Choroid plexus epithelial cell (primary cell): Measurements from ENCODE around the gene CSRP2.

Experiments used
- DNase-seq: peaks from one replicate; pipeline ENCODE4 v3.0.0-alpha.2; 2010; ENCODE audit warnings: low read depth
- H3K4me3 ChIP-seq: 2 replicates; pipeline ENCODE4 v1.5.1; 2011; ENCODE audit warnings: low read depth, mild to moderate bottlenecking, control low read depth, low read length, moderate library complexity
- TF ChIP-seq, protein P1 (sequence below): conservative IDR thresholded peaks from 2 replicates; pipeline ENCODE4 v1.5.1; 2011; ENCODE audit warnings: low read depth, mild to moderate bottlenecking, control low read depth, inconsistent platforms, low read length, moderate library complexity

Gene CSRP2

GRCh38 chr12:76908303-76909017 lies 29.6 kb upstream of the CSRP2 start:
- TF ChIP-seq, protein P1, sequence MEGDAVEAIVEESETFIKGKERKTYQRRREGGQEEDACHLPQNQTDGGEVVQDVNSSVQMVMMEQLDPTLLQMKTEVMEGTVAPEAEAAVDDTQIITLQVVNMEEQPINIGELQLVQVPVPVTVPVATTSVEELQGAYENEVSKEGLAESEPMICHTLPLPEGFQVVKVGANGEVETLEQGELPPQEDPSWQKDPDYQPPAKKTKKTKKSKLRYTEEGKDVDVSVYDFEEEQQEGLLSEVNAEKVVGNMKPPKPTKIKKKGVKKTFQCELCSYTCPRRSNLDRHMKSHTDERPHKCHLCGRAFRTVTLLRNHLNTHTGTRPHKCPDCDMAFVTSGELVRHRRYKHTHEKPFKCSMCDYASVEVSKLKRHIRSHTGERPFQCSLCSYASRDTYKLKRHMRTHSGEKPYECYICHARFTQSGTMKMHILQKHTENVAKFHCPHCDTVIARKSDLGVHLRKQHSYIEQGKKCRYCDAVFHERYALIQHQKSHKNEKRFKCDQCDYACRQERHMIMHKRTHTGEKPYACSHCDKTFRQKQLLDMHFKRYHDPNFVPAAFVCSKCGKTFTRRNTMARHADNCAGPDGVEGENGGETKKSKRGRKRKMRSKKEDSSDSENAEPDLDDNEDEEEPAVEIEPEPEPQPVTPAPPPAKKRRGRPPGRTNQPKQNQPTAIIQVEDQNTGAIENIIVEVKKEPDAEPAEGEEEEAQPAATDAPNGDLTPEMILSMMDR, result no peak
- DNase-seq, result no peak
- H3K4me3 ChIP-seq, result no peak overlapping the region

DNA sequence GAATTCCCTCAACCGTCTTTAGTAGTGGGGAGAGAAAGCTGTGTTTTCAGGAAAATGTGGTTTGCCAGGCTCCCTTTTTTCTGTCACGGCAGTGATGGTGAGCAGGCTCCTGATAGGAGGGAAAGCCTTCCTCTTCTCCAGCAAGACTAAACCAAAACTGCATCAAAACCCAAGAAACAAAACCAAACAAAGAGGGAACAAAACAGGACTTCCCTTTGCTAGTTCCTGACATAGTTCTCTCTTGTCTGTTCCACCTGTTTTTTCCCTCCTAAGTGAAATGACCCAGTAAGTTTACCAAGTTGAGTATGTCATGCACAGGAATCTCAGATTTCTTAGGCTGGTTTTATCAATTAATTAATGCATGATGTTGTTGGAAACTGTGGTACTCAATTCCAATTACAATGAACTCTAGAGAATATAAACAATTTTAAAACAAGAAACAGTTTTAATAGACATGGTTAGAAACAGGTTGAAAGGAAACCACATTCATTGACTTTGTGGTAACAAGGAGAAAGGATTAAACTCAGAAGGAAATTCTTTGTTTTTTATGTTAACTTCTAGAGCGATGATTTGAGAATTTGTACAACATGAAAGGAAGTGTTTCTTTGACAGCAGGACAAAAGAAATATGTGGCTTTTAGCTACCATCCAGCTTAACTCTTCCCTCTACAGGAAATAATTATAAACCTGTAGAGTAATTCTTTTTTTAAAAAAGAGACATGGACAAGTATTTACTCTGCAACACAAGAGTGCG lies 23.0 kb upstream of the CSRP2 start:
- no peak for DNase-seq
- TF ChIP-seq, protein P1, result no peak

DNA sequence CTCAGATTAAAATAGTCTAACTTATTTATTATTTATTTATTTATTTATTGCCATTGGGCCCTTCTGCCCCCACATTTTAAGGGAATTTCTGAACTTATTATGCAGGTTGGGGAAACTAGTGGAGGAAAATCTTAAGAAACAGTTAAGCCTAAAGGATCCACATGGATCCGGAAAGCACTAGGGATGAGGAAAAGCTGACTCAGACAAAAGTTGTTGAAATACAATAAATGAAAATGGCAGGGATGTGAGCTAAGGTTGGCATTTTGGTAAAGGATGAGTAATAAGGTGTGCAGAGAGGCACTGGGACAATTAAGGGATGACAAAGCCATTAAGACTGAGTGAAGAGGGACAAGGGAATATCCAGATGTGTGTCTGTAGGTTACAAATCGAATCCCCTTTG lies 20.7 kb upstream of the CSRP2 start:
- no peak for DNase-seq

More for the DNA sequence above, 23.0 kb upstream of the CSRP2 start:
- no peak overlapping the region for H3K4me3 ChIP-seq

GRCh38 chr12:76898442-76898841 lies 19.6 kb upstream of the CSRP2 start:
- TF ChIP-seq, protein P1, result no peak
- peak; percentile 62 for DNase-seq
- no peak overlapping the region for H3K4me3 ChIP-seq

More for the DNA sequence above, 20.7 kb upstream of the CSRP2 start:
- no peak overlapping the region for H3K4me3 ChIP-seq
- TF ChIP-seq, protein P1, result no peak

GRCh38 chr12:76896274-76896673 lies 17.5 kb upstream of the CSRP2 start:
- TF ChIP-seq, protein P1, result no peak
- no peak overlapping the region for H3K4me3 ChIP-seq
- no peak for DNase-seq

- DNase-seq, result no peak
- TF ChIP-seq, protein P1, result no peak
- H3K4me3 ChIP-seq, result no peak overlapping the region
Observed at GRCh38 chr12:76895796-76896195, 17.0 kb upstream of the CSRP2 start.
